C4-2B (cell line): ENCODE results near the gene PCSK1N.

Source experiments
- ZFX ChIP-seq: fragments of 450-650 bp; IDR thresholded peaks from 2 replicates; pipeline ENCODE4 v1.6.1; 2017
- TF ChIP-seq, protein P1 (sequence below): fragments of 450-650 bp; conservative IDR thresholded peaks from 2 replicates; pipeline ENCODE4 v1.5.1; 2017; ENCODE audit warnings: mild to moderate bottlenecking

GRCh38 chrX:48800574-48801279, 34.7 kb downstream of the PCSK1N start:
- TF ChIP-seq, protein P1, sequence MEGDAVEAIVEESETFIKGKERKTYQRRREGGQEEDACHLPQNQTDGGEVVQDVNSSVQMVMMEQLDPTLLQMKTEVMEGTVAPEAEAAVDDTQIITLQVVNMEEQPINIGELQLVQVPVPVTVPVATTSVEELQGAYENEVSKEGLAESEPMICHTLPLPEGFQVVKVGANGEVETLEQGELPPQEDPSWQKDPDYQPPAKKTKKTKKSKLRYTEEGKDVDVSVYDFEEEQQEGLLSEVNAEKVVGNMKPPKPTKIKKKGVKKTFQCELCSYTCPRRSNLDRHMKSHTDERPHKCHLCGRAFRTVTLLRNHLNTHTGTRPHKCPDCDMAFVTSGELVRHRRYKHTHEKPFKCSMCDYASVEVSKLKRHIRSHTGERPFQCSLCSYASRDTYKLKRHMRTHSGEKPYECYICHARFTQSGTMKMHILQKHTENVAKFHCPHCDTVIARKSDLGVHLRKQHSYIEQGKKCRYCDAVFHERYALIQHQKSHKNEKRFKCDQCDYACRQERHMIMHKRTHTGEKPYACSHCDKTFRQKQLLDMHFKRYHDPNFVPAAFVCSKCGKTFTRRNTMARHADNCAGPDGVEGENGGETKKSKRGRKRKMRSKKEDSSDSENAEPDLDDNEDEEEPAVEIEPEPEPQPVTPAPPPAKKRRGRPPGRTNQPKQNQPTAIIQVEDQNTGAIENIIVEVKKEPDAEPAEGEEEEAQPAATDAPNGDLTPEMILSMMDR: no peak
- no peak for TF ChIP-seq ZFX
